T-cell (primary cell): ENCODE data around the gene STX16. TPM values are rescaled to one million over a fixed set of nuclear protein-coding genes. Genes with fewer than 3 reads are reported as not detected.

Source experiments
- ATAC-seq, 4 experiments: fragments of 200-7000 bp in 3 of 4; fragments of 150-1000 bp in 1 of 4; cut with Tn5 transposase; replicated peaks in 1 of 4; 1 replicate in 3 of 4; 2 replicates in 1 of 4; pipeline ENCODE4 v1.10.0; 2021; ENCODE audit warnings: moderate library complexity in 3 of 4, mild to moderate bottlenecking in 2 of 4, moderate number of reproducible peaks in 1 of 4
- CTCF ChIA-PET, 2 donors: fragments of 300-600 bp; sonication (Branson Sonifier 250); formaldehyde crosslinking; loops; one replicate each; lab custom pipeline; 2022; ENCODE audit warnings: antibody characterized with exemption in 2 of 2; lab: Charles Lee
- POLR2A ChIA-PET, 2 donors: fragments of 300-600 bp; sonication (Branson Sonifier 250); formaldehyde crosslinking; loops; one replicate each; lab custom pipeline; 2022; ENCODE audit warnings: antibody characterized with exemption in 2 of 2; lab: Charles Lee
- DNase-seq, 35 experiments: peaks; one replicate each; pipeline versions ENCODE4 v3.0.0 to v3.0.0-alpha.2; 2013 to 2023
- H3K27ac ChIP-seq: one replicate; pipeline ENCODE4 v1.5.1; 2013; ENCODE audit warnings: low read length
- H3K27me3 ChIP-seq, 2 experiments: replicated peaks in 1 of 2; 1 replicate in 1 of 2; 2 replicates in 1 of 2; pipeline versions ENCODE4 v1.6.1 to v1.7.0; 2013; ENCODE audit warnings: low read length in 1 of 2, mixed read lengths in 1 of 2; ENCODE audit not compliant: control insufficient read depth in 2 of 2, insufficient read depth in 2 of 2; ENCODE audit errors: extremely low read depth in 1 of 2
- H3K36me3 ChIP-seq, 2 donors: 1 replicate in 1 of 2; 2 replicates in 1 of 2; pipeline versions ENCODE4 v1.6.1 to v1.7.0; 2013; ENCODE audit warnings: low read length in 1 of 2; ENCODE audit not compliant: control insufficient read depth in 2 of 2, insufficient read depth in 1 of 2; ENCODE audit errors: extremely low read depth in 1 of 2
- H3K4me1 ChIP-seq, 2 experiments: 1 replicate in 1 of 2; 2 replicates in 1 of 2; pipeline versions ENCODE4 v1.6.1 to v1.7.0; 2013; ENCODE audit warnings: low read length in 2 of 2, mixed read lengths in 1 of 2; ENCODE audit not compliant: insufficient read depth in 2 of 2, control insufficient read depth in 1 of 2; ENCODE audit errors: extremely low read depth in 1 of 2
- H3K4me3 ChIP-seq, 2 donors: 1 replicate in 1 of 2; 2 replicates in 1 of 2; pipeline versions ENCODE4 v1.5.1 to v1.7.0; 2013; ENCODE audit warnings: mild to moderate bottlenecking in 2 of 2, low read length in 1 of 2, moderate library complexity in 1 of 2; ENCODE audit not compliant: control insufficient read depth in 1 of 2; ENCODE audit errors: extremely low read depth in 1 of 2
- H3K9me3 ChIP-seq: 2 replicates; pipeline ENCODE4 v1.7.0; 2013
- H3K27ac Mint-ChIP-seq, 2 donors: one replicate each; pipeline ENCODE4 v1.8.0; 2020 to 2021; ENCODE audit warnings: mild to moderate bottlenecking in 2 of 2, mixed read lengths in 2 of 2
- H3K27me3 Mint-ChIP-seq, 2 donors: one replicate each; pipeline ENCODE4 v1.8.0; 2021 to 2022; ENCODE audit warnings: mixed read lengths in 2 of 2
- H3K36me3 Mint-ChIP-seq: one replicate; pipeline ENCODE4 v1.8.0; 2021; ENCODE audit warnings: mixed read lengths
- H3K4me1 Mint-ChIP-seq, 3 donors: one replicate each; pipeline ENCODE4 v1.8.0; 2020 to 2022; ENCODE audit warnings: mixed read lengths in 3 of 3, mild to moderate bottlenecking in 1 of 3
- H3K4me3 Mint-ChIP-seq, 3 donors: one replicate each; pipeline ENCODE4 v1.8.0; 2020 to 2022; ENCODE audit warnings: mild to moderate bottlenecking in 3 of 3, mixed read lengths in 3 of 3, moderate library complexity in 3 of 3
- H3K9me3 Mint-ChIP-seq, 3 donors: one replicate each; pipeline ENCODE4 v1.8.0; 2020 to 2022; ENCODE audit warnings: mixed read lengths in 3 of 3
- WGBS: methylation state at CpG from one replicate; pipeline ENCODE4 v1.1.5; 2013; ENCODE audit warnings: missing lambda C conversion rate; ENCODE audit not compliant: insufficient coverage; 5-methylcytosine and 5-hydroxymethylcytosine counted together
- total RNA-seq, 35 experiments: library from RNA in 6 of 35; stranded (reverse) in 6 of 35; fragments of 120-200 nt in 1 of 35; gene quantifications; one replicate each; pipeline versions ENCODE4 v1.2.1 to v1.2.4 and lab custom pipeline; 2013 to 2026

Gene STX16
- total RNA-seq, 5 donors from 2014 or later (not counting 1 experiment from before 2014, with no cell fraction given): 154 to 213 (median 178) TPM

DNA sequence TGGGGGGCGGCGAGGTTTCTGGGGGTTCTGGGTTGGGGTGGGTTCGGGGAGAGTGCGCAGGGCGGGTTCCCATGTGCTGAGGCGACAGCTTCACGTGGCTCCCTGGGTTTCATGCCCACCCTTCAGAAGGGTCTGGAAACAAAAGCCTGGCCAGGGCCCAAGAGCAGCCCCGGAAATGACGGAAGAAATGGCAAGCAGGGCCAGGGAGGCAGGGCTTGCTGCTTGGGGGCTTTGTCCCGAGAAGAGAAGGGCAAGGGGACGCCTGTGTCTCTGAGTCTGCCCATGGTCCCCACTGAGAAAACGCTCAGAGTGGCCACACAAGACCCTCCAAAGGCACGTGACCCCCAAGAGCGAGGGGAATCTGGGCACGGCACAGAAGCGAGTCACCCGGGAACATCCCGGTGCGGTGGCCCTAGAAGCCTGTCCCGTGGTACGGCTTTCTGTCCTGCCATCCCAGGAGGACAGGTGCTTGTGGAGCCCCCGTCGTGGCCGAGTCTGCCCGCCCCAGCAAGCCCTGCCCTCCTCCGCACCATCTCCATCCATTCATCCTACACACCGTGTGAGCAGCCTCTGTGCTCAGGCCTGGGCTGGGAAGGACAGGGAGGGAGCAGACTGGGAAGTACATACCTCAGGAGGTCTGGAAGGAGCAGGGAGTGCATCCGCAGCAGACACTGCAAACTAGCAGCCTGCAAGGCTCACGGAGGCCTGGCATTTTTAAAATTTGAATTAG, 50.5 kb downstream of the STX16 start:
- 96% methylated on average over 16 of the region's 29 CpGs for WGBS
- ChIA-PET CTCF (no interaction called here), POLR2A (no interaction called here)
- no peak overlapping the region for H3K27ac Mint-ChIP-seq
- H3K4me1 ChIP-seq: peaks cover 0 to 2% of the 10 kb centered on the region in 2 experiments
- H3K27me3 ChIP-seq: no peaks in the 10 kb centered on the region
- H3K36me3 ChIP-seq: peaks cover 21 to 46% of the 10 kb centered on the region in 2 donors
- H3K9me3 ChIP-seq: no peaks in the 10 kb centered on the region
- ATAC-seq: no peak
- no peaks in the 10 kb centered on the region for H3K27me3 Mint-ChIP-seq
- no peaks in the 10 kb centered on the region for H3K9me3 Mint-ChIP-seq
- no peaks in the 10 kb centered on the region for H3K4me1 Mint-ChIP-seq
- H3K36me3 Mint-ChIP-seq: peaks cover 45% of the 10 kb centered on the region
- H3K4me3 ChIP-seq: no peak overlapping the region
- H3K4me3 Mint-ChIP-seq: no peak overlapping the region
- no peak overlapping the region for H3K27ac ChIP-seq
- DNase-seq: no peak

DNA sequence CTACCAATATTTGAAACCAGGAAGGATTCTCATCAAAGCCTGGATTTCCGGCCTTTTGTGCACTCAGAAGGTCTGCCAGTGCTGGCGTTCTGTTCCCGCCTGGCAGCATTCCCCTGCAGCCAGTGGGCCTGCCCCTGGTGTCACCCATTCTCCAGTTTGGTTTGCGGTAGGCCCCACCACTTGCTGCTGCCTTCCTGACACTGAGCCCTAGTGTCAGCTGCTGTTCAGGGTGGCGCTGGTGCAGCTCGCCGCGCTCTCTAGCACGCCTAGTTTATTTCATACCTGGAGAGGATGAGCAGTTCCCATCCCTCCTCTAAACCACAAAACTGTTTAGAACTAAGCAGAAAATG, 51.1 kb downstream of the STX16 start:
- H3K27me3 ChIP-seq: no peaks in the 10 kb centered on the region
- ChIA-PET POLR2A (no interaction called here), CTCF (no interaction called here)
- peaks cover 0 to 2% of the 10 kb centered on the region in 2 experiments for H3K4me1 ChIP-seq
- no peaks in the 10 kb centered on the region for H3K9me3 ChIP-seq
- Mint-ChIP-seq H3K27me3 (no peaks in the 10 kb centered on the region), H3K4me1 (no peaks in the 10 kb centered on the region), H3K36me3 (peaks cover 42% of the 10 kb centered on the region), H3K9me3 (no peaks in the 10 kb centered on the region), H3K4me3 (no peak overlapping the region), H3K27ac (no peak overlapping the region)
- H3K4me3 ChIP-seq: no peak overlapping the region
- no peak overlapping the region for H3K27ac ChIP-seq
- 97% methylated on average over 4 of the region's 9 CpGs for WGBS
- ATAC-seq: no peak
- DNase-seq: no peak
- peaks cover 21 to 43% of the 10 kb centered on the region in 2 donors for H3K36me3 ChIP-seq

DNA sequence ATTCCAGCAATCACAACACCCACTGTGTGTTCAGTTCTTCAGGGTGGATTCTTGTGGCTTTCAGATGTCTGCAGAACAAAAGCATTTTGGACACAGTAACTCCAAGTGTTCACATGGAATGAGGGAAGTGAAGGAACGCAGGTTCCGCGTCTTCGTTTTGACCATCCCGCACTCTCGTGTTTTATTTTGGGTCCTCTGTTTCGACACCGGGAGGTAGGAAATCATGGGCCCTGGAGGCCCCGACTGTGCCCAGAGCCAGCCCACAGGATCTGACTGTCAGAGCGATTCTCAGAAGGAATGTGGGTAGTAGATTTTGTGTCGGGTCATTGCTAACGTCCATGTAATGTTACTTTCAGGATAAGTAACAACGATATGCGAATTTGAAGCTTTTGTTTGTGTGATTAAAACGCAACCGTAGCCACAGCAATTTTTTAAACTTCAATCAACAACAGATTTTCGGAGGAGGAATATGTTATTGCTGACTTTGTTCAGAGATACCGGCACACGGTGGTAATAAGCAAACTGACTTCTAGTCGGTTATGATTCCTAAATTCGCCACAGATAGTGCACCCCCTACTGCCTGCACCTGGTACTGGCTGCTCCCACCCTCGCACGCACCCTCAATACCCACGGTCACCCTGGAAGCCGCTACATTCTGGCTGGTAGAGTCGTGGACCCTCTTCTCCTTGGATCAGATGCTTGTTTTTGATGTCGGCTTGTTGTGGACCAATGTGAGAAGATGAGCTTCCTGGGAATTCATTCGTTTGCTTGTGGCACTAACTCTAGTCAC, 52.0 kb downstream of the STX16 start:
- 94% methylated on average over 22 of the region's 28 CpGs for WGBS
- peaks cover 18 to 43% of the 10 kb centered on the region in 2 donors for H3K36me3 ChIP-seq
- Mint-ChIP-seq H3K36me3 (peaks cover 38% of the 10 kb centered on the region), H3K4me3 (no peak overlapping the region), H3K9me3 (no peaks in the 10 kb centered on the region), H3K27me3 (no peaks in the 10 kb centered on the region), H3K27ac (no peak overlapping the region), H3K4me1 (no peaks in the 10 kb centered on the region)
- H3K27ac ChIP-seq: no peak overlapping the region
- H3K4me1 ChIP-seq: peaks cover 0 to 2% of the 10 kb centered on the region in 2 experiments
- CTCF ChIA-PET: interaction anchor here in 1 of 2 donors (0.6 kb wide), 1 partner anchor 1090 kb away, joined by 3 read pairs; no protein-coding TSS in a partner anchor
- no peak for ATAC-seq
- DNase-seq: peak in 2 of 35 experiments; percentile 8 to 21
- H3K27me3 ChIP-seq: no peaks in the 10 kb centered on the region
- no peaks in the 10 kb centered on the region for H3K9me3 ChIP-seq
- H3K4me3 ChIP-seq: no peak overlapping the region
- POLR2A ChIA-PET: no interaction called here

DNA sequence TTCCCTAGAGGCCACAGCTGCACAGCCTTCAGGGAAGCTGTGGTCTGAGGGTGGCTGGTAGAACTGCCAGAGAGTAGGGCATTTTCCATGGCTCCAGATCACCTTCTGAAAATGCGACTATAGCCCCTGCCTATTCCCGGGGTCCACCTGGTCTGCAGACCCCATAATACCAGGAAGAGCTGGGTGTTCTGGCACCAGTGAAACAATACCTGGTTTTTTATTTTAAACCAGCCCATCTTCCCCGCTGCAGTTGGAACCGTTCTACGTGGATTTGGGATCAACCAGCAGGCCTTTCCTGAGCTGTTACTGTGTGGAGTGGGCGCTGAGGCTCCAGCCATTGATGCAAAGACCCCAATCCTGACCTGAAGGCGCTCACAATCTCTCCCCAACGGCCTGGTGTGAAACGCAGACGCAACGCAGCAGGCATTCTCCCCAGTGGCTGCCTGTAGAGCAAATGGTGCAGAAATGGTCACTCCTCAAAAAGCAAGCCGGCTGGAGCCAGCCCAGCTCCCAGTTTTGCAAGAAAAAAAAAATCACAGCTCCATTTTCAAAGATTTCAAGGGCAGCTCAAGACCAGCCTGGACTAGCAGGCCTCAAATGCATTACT, 52.8 kb downstream of the STX16 start:
- Histone ChIP-seq H3K4me1 (peaks cover 0 to 2% of the 10 kb centered on the region in 2 experiments), H3K36me3 (peaks cover 23 to 39% of the 10 kb centered on the region in 2 donors), H3K9me3 (no peaks in the 10 kb centered on the region), H3K27ac (no peak overlapping the region), H3K4me3 (no peak overlapping the region), H3K27me3 (no peaks in the 10 kb centered on the region)
- no peak for ATAC-seq
- H3K9me3 Mint-ChIP-seq: no peaks in the 10 kb centered on the region
- no peak for DNase-seq
- no peak overlapping the region for H3K27ac Mint-ChIP-seq
- H3K4me3 Mint-ChIP-seq: no peak overlapping the region
- ChIA-PET POLR2A (interaction anchor here in 1 of 2 donors (0.6 kb wide), 1 partner anchor 58 kb away, joined by 4 read pairs; no protein-coding TSS in a partner anchor), CTCF (interaction anchor here (0.6 to 1.2 kb wide), 2 partner anchors 53 to 1090 kb away, joined by 3 to 4 read pairs; partner anchors contain the start of gene STX16 (in 1 of the 2))
- WGBS: 96% methylated on average over 8 of the region's 12 CpGs
- peaks cover 37% of the 10 kb centered on the region for H3K36me3 Mint-ChIP-seq
- no peaks in the 10 kb centered on the region for H3K27me3 Mint-ChIP-seq
- H3K4me1 Mint-ChIP-seq: no peaks in the 10 kb centered on the region

DNA sequence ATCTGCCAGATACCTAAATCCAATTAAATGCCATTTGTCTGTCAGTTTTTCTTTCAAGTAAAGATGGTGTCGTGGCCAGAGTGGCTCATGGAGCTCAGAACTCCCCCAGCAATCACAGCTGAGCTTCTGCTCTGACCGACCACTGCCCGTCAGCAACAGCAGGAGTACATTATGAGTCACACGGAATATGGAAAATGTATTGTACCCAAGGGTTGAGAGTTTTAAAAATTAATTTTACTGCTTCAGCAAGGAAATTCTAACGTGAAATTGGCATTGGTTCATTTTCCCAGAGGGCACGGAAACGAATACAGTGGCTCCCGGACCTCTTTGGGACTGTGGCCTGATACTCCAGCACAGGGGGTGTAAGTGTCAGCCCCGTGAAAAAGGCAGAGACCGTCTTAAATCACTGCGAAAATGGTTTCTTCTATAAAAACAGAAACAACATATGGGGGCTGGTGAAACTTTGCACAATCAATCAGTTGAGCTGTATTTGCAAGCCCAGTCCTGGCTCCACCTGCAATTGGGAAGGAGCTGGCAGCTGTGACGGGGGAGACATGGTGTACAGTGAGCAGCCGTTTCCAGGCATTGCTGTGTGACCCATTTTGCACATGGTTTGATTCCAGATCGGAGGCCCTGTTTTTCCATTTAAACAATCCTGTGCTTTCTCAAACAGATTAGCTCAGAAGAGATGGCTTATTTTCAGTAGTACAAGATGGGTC, 54.3 kb downstream of the STX16 start:
- 98% methylated on average over 7 of the region's 14 CpGs for WGBS
- ATAC-seq: no peak
- Mint-ChIP-seq H3K27me3 (no peaks in the 10 kb centered on the region), H3K4me1 (no peaks in the 10 kb centered on the region), H3K9me3 (no peaks in the 10 kb centered on the region), H3K27ac (no peak overlapping the region), H3K36me3 (peaks cover 32% of the 10 kb centered on the region), H3K4me3 (no peak overlapping the region)
- Histone ChIP-seq H3K4me1 (peaks cover 0 to under 1% of the 10 kb centered on the region in 2 experiments), H3K27ac (no peak overlapping the region), H3K36me3 (peaks cover 23 to 26% of the 10 kb centered on the region in 2 donors), H3K4me3 (no peak overlapping the region), H3K27me3 (no peaks in the 10 kb centered on the region), H3K9me3 (no peaks in the 10 kb centered on the region)
- ChIA-PET POLR2A (interaction anchor here in 1 of 2 donors (0.6 kb wide), 1 partner anchor 1952 kb away, joined by 7 read pairs; no protein-coding TSS in a partner anchor), CTCF (interaction anchor here in 1 of 2 donors (1.2 kb wide), 1 partner anchor 54 kb away, joined by 4 read pairs; the partner anchor contains the start of gene STX16)
- peak in 1 of 35 experiments; percentile 2 for DNase-seq
